GM19463 (cell line): ENCODE results near the gene ARHGDIA.

ENCODE experiments used
- ATAC-seq: cut with Tn5 transposase; IDR thresholded peaks from one replicate; pipeline ENCODE4 v1.9.1; 2021; ENCODE audit warnings: mild to moderate bottlenecking, moderate library complexity; ENCODE audit not compliant: unreplicated experiment

Gene ARHGDIA

GRCh38 chr17:81906476-81907218 lies 35.5 kb upstream of the ARHGDIA start:
- no peak for ATAC-seq

- no peak for ATAC-seq
These were observed 34.9 kb upstream of the ARHGDIA start for GRCh38 chr17:81905993-81906392.

GRCh38 chr17:81905424-81905875 lies 34.3 kb upstream of the ARHGDIA start:
- no peak for ATAC-seq

- no peak for ATAC-seq
These were observed 33.7 kb upstream of the ARHGDIA start for GRCh38 chr17:81904600-81905423.

- no peak for ATAC-seq
These were observed 32.9 kb upstream of the ARHGDIA start for GRCh38 chr17:81903896-81904599.

- no peak for ATAC-seq
These were observed 32.3 kb upstream of the ARHGDIA start for GRCh38 chr17:81903415-81903831.

GRCh38 chr17:81902653-81903414 lies 31.7 kb upstream of the ARHGDIA start:
- no peak for ATAC-seq

- no peak for ATAC-seq
These were observed 31.0 kb upstream of the ARHGDIA start, which contains the start of gene NPB for GRCh38 chr17:81902023-81902652. Gene NPB (plus strand): TSS chr17:81902238. CDS start chr17:81902278, 40 bp downstream.

- no peak for ATAC-seq
These were observed 30.3 kb upstream of the ARHGDIA start for GRCh38 chr17:81901167-81902022.

GRCh38 chr17:81900181-81900820 lies 29.2 kb upstream of the ARHGDIA start:
- no peak for ATAC-seq

GRCh38 chr17:81899514-81900166 lies 28.5 kb upstream of the ARHGDIA start:
- no peak for ATAC-seq

GRCh38 chr17:81898885-81899284 lies 27.7 kb upstream of the ARHGDIA start:
- ATAC-seq, result no peak

- ATAC-seq, result no peak
These were observed 27.1 kb upstream of the ARHGDIA start for GRCh38 chr17:81898029-81898866.

- ATAC-seq, result no peak
These were observed 24.3 kb upstream of the ARHGDIA start for GRCh38 chr17:81895400-81895799.

GRCh38 chr17:81891303-81891552 lies 20.1 kb upstream of the ARHGDIA start:
- peak; percentile 7 for ATAC-seq

GRCh38 chr17:81890447-81891302 lies 19.5 kb upstream of the ARHGDIA start:
- ATAC-seq, result no peak

GRCh38 chr17:81889602-81890001 lies 18.5 kb upstream of the ARHGDIA start:
- ATAC-seq, result no peak
